ENCODE results near the gene ACHE. TPM values are rescaled to one million over a fixed set of nuclear protein-coding genes. Genes with fewer than 3 reads are reported as not detected.

ACHE gene
- total and polyA plus RNA-seq, 2 of the 13 experiments (the other 11 are each of a cell fraction or from before 2014, with no cell fraction given) = 0.18 to 0.40 TPM

DNA sequence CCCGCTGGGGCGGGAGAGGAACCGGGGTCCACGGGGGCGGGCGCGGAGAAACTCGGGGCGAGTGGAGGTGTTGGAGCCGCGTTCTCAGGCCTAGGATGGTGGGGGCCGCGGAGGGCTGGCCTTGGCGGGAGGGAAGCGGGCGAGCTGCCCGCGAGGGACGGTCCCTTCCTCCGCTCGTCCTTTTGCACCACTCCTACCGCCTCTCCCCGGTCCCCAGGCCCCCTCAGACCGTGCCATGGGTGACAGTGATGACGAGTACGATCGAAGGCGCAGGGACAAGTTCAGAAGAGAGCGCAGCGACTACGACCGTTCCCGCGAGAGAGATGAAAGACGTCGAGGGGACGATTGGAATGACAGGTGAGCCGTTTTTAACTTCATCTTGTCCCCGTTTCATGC, 20.3 kb downstream of the ACHE start (continued):
- TF ChIP-seq ZNF670 (CRISPR knock-in tag; IDR thresholded peaks at IDR 0.05; ENCODE audit: borderline replicate concordance) = no peak
- TF ChIP-seq, protein P1, sequence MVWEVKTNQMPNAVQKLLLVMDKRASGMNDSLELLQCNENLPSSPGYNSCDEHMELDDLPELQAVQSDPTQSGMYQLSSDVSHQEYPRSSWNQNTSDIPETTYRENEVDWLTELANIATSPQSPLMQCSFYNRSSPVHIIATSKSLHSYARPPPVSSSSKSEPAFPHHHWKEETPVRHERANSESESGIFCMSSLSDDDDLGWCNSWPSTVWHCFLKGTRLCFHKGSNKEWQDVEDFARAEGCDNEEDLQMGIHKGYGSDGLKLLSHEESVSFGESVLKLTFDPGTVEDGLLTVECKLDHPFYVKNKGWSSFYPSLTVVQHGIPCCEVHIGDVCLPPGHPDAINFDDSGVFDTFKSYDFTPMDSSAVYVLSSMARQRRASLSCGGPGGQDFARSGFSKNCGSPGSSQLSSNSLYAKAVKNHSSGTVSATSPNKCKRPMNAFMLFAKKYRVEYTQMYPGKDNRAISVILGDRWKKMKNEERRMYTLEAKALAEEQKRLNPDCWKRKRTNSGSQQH (CRISPR knock-in tag; IDR thresholded peaks at IDR 0.05; ENCODE audit: low read depth) = no peak
- TF ChIP-seq GABPB1 (CRISPR knock-in tag; IDR thresholded peaks at IDR 0.05) = no peak

DNA sequence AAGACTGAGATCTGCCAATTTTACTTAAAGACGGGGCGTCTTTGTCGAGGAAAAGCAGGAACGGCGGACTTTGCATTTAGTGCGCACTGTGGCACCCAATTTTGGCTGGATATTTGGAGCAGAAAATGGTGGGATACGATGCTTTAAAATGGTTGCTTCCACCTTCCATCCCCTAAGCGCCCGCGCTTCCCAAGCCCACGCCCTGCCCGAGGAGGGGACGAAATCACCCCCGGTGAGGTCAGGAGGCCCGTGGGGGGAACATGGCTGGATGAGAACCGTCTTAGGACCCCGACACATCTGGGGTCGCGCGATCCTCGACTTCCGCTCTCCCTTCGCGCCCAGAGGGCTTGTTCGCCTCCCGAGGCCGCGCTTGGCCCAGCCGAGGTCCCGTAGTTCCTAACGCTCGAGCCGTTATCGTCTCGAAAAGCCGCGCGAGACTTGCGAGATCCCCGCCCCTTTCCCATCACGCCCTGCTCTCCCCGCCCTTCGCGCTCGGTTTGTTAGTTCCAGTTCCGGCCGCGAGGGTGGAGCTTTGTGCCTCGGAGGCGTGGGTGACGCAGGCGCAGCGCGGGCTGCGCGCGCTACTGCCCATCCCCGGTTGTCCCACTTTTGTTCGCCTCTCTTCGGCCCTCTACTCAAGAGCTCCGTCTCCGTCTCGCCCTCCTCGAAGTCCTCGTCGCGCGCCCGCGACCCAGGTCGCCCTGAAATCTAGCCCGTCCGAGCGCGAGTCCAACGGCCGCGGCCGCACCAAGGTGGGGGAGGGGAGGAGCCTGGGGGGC, 20.9 kb downstream of the ACHE start, which contains the start of gene SRRT:
TSS of gene SRRT (plus strand) at position 527 of the 779 bp plus-strand sequence. CDS start 488 bp downstream, outside the sequence.
- intact Hi-C loops (cut with micrococcal nuclease; ENCODE audit: unreplicated experiment) = loop anchor here (1.0 kb wide), 1 partner anchor 168 kb away; the partner anchor contains the start of gene POP7
- Histone ChIP-seq H2AFZ (ENCODE audit: low read length) (no peak within 1 kb of the TSS), H3K36me3 (replicated peaks in 1 of 2; ENCODE audit: control insufficient read depth in 1 of 2, insufficient read depth in 2 of 2, low read length in 2 of 2) (peaks cover 1 to 26% of the 10 kb centered on the region in 2 experiments), H3K79me2 (ENCODE audit: insufficient read depth, low read length) (peaks cover 46% of the 10 kb centered on the region), H3K9ac (ENCODE audit: insufficient read depth, low read depth, low read length) (peak within 1 kb of the TSS; percentile 91), H4K20me1 (ENCODE audit: insufficient read depth, low read length) (peaks cover 20% of the 10 kb centered on the region), H3K4me3 (replicated peaks in 1 of 3; ENCODE audit: insufficient read depth in 1 of 3, low read depth in 2 of 3, low read length in 3 of 3) (peak within 1 kb of the TSS; percentile 84 to 89 (median 86)), H3K9me3 (ENCODE audit: low read length) (no peaks in the 10 kb centered on the region), H3K4me2 (ENCODE audit: low read depth, low read length) (peak within 1 kb of the TSS; percentile 94), H3K27ac (ENCODE audit: extremely low read length, insufficient read depth, low read length) (peak within 1 kb of the TSS; percentile 87), H3K4me1 (ENCODE audit: insufficient read depth, low read length) (peaks cover 45% of the 10 kb centered on the region), H3K27me3 (ENCODE audit: control insufficient read depth in 1 of 2, insufficient read depth in 2 of 2, low read length in 2 of 2) (peaks cover 0 to 2% of the 10 kb centered on the region in 2 experiments; a peak in 1 of 5 replicates)
- DNase-seq (ENCODE audit: low spot score) = peak; percentile 94
- TSS peak; percentile 98 for BruUV-seq (replicated peaks)
- peak; percentile 94 for ATAC-seq
- peak; percentile 97 for FAIRE-seq
- POLR2A ChIA-PET = interaction anchor here (0.5 to 2.6 kb wide), 37 partner anchors 11 to 446 kb away, joined by 3 to 141 read pairs (median 4); partner anchors contain the start of genes ACHE, EPHB4, FBXO24 and FIS1
- under 1% methylated on average over 31 of the region's 79 CpGs for WGBS (ENCODE audit: low lambda C conversion rate)
- CTCF ChIA-PET (ENCODE audit: low intra/inter-chr PET ratio, low total read pairs) = no interaction called here
- in situ Hi-C loops (cut with HindIII; ENCODE audit: extremely low pct_ligation_motif_present, low pct_unique_long_range_greater_than_20kb) = loop anchor here (25.0 kb wide), 1 partner anchor 413 kb away; no protein-coding TSS in a partner anchor
- TF ChIP-seq, protein P2, sequence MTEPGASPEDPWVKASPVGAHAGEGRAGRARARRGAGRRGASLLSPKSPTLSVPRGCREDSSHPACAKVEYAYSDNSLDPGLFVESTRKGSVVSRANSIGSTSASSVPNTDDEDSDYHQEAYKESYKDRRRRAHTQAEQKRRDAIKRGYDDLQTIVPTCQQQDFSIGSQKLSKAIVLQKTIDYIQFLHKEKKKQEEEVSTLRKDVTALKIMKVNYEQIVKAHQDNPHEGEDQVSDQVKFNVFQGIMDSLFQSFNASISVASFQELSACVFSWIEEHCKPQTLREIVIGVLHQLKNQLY (CRISPR knock-in tag; IDR thresholded peaks at IDR 0.05) = 0 out of 2 replicates have a peak, but pooled peaks have one; percentile 34
- TF ChIP-seq SP1 (IDR thresholded peaks at IDR 0.05) = 0 out of 2 replicates have a peak, but pooled peaks have one; percentile 32
- peak; percentile 96 for TF ChIP-seq SP1 (CRISPR knock-in tag; IDR thresholded peaks at IDR 0.05)
- TF ChIP-seq HNRNPK (IDR thresholded peaks at IDR 0.05; ENCODE audit: low read depth, low read length, poor library complexity, severe bottlenecking) = peak; percentile 84
- TF ChIP-seq, protein P3, sequence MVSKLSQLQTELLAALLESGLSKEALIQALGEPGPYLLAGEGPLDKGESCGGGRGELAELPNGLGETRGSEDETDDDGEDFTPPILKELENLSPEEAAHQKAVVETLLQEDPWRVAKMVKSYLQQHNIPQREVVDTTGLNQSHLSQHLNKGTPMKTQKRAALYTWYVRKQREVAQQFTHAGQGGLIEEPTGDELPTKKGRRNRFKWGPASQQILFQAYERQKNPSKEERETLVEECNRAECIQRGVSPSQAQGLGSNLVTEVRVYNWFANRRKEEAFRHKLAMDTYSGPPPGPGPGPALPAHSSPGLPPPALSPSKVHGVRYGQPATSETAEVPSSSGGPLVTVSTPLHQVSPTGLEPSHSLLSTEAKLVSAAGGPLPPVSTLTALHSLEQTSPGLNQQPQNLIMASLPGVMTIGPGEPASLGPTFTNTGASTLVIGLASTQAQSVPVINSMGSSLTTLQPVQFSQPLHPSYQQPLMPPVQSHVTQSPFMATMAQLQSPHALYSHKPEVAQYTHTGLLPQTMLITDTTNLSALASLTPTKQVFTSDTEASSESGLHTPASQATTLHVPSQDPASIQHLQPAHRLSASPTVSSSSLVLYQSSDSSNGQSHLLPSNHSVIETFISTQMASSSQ (IDR thresholded peaks at IDR 0.05; ENCODE audit: low read depth) = no peak
- TF ChIP-seq, protein P3 (CRISPR knock-in tag; IDR thresholded peaks at IDR 0.05; ENCODE audit: borderline replicate concordance) = peak; percentile 75; the same call in 1 of the 2 replicates
- TF ChIP-seq, protein P4, sequence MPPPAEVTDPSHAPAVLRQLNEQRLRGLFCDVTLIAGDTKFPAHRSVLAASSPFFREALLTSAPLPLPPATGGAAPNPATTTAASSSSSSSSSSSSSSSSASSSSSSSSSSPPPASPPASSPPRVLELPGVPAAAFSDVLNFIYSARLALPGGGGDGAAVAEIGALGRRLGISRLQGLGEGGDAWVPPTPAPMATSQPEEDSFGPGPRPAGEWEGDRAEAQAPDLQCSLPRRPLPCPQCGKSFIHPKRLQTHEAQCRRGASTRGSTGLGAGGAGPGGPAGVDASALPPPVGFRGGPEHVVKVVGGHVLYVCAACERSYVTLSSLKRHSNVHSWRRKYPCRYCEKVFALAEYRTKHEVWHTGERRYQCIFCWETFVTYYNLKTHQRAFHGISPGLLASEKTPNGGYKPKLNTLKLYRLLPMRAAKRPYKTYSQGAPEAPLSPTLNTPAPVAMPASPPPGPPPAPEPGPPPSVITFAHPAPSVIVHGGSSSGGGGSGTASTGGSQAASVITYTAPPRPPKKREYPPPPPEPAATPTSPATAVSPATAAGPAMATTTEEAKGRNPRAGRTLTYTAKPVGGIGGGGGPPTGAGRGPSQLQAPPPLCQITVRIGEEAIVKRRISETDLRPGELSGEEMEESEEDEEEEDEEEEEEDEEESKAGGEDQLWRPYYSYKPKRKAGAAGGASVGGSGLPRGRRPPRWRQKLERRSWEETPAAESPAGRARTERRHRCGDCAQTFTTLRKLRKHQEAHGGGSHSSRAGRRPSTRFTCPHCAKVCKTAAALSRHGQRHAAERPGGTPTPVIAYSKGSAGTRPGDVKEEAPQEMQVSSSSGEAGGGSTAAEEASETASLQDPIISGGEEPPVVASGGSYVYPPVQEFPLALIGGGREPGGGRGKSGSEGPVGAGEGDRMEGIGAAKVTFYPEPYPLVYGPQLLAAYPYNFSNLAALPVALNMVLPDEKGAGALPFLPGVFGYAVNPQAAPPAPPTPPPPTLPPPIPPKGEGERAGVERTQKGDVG (CRISPR knock-in tag; IDR thresholded peaks at IDR 0.05; ENCODE audit: borderline replicate concordance) = peak; percentile 25; the same call in 1 of the 2 replicates
- TF ChIP-seq FOXA1 (IDR thresholded peaks at IDR 0.05) = no peak
- 0 out of 2 replicates have a peak, but pooled peaks have one; percentile 35 for TF ChIP-seq FOXA1 (CRISPR knock-in tag; IDR thresholded peaks at IDR 0.05)

All from HepG2 (cell line).